Measurements from ENCODE around the gene ANKRD37.

ANKRD37 gene

GRCh38 chr4:185379326-185380295, 17.0 kb upstream of the ANKRD37 start:
- DNase-seq (ENCODE audit: low read depth, low spot score), result no peak

DNA sequence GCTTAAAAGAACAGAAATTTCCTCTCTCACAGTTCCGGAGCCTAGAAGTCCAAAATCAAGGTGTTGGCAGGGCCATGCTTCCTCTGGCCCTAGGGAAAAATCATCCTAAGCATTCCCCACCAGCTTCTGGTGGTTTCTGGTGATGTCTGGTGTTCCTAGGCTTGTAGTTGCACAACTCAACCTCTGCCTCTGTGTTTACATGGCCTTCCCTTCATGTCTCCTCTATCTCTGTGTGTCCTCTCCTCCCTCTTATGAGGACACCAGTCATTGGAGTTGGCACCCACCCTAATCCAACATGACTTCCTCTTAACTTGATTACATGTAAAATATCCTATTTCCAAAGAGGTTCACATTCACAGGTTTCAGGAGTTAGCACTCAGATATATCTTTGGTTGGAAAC, 16.3 kb upstream of the ANKRD37 start:
- DNase-seq (ENCODE audit: low read depth, low spot score), result no peak

GRCh38 chr4:185381288-185382196, 15.1 kb upstream of the ANKRD37 start:
- no peak for DNase-seq (ENCODE audit: low read depth, low spot score)

- no peak for DNase-seq (ENCODE audit: low read depth, low spot score)
Observed at GRCh38 chr4:185382754-185383153, 13.9 kb upstream of the ANKRD37 start.

DNA sequence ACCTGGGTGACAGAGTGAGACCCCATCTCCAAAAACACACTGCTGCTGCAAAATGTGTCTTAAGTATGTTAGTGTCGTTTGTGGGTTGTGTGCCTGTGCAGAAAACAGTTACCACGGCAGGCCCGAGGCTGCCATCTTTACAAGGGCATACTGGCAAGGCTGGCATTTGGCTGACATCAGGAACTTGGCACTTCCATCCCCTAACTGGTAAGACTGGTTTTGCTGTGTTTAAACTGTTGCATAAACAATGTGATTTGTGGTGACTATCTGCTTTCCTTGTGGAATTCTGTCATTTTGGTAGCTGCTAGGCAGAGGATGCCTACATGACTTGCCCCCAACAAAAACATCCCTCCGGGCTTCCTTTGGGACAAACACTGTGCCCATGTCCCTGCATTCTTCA, 13.2 kb upstream of the ANKRD37 start:
- peak; percentile 14 for DNase-seq (ENCODE audit: low read depth, low spot score)

- DNase-seq (ENCODE audit: low read depth, low spot score), result no peak
Observed at GRCh38 chr4:185384061-185384460, 12.6 kb upstream of the ANKRD37 start.

- peak; percentile 8 for DNase-seq (ENCODE audit: low read depth, low spot score)
Observed at GRCh38 chr4:185384930-185385331, 11.7 kb upstream of the ANKRD37 start.

DNA sequence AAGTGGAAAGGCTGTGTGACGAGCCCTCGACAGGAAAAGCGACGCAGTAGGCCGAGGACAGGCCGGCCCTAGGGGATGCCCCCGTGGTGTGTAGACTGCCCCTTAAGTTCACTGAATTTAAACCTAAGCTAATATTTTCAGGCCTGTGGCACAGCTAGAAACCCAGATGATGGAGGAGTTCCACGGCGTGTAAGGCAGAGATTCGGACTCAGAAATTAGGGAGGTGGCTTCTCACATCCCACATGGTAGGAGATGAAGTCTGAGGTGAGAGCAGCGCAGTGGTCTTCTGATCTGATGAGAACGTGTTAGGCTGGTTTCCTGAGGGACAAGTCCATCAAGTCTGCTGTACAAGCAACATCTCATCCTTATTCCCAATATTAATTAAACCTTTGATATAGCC, 8.7 kb upstream of the ANKRD37 start:
- DNase-seq (ENCODE audit: low read depth, low spot score), result no peak

GRCh38 chr4:185390941-185391340, 5.7 kb upstream of the ANKRD37 start:
- DNase-seq (ENCODE audit: low read depth, low spot score), result no peak

DNA sequence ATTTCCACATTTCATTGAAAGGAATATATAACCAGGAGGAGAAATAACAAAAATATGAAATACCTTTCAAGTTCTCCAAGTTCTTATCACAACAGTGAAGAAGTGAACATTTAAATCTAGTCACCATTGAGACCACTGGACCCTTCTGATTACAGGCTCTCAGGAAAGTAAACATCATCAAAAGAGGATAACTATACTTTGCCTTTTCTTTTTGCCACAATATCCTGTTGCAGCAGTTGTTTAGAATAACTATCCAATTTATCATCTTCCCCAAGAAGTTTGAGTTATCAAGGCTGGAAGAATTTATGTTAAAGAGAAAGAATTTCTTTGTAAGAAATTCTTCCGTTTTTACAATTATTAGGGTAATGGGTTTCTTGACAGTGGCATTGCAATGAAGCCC, 4.5 kb upstream of the ANKRD37 start:
- no peak for DNase-seq (ENCODE audit: low read depth, low spot score)

DNA sequence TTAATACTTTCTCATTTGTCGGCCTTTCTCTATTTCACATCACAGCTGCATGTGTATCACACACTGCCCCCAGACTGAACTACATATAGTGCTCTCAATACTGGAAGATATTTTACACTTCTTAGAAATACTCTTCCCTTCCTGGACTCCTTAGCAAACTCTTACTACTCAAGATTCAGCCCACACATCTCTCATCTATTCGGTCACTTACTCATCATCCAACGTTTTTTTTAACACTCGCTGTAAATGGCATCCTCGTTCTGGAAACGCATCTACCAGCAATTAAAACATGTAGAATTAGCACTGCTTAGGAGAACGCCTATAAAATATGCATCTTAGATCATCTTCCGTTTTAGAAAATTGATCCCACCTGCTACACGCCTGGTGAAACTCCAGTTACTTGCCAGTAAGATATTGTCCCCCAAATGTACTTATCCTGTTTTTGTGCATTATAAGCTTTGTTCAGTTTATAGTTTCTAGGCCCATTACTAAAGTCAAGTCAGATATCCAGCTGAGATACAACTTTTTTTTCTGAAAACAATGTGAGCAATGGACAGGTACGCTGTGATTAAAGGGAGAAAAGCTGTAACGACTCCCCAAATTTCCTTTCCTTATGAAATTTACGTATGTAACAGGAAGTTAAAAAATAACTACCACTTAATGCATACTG, 1.9 kb upstream of the ANKRD37 start:
- no peak for DNase-seq (ENCODE audit: low read depth, low spot score)

- DNase-seq (ENCODE audit: low read depth, low spot score), result no peak
Observed at GRCh38 chr4:185395238-185395955, 1.2 kb upstream of the ANKRD37 start, which contains the start of gene LRP2BP. TSS of gene LRP2BP (minus strand) at chr4:185395924. CDS start at chr4:185378186, 17,738 bp downstream.

- DNase-seq (ENCODE audit: low read depth, low spot score), result peak; percentile 98
Observed at GRCh38 chr4:185395956-185396723, 501 bp upstream of the ANKRD37 start.

DNA sequence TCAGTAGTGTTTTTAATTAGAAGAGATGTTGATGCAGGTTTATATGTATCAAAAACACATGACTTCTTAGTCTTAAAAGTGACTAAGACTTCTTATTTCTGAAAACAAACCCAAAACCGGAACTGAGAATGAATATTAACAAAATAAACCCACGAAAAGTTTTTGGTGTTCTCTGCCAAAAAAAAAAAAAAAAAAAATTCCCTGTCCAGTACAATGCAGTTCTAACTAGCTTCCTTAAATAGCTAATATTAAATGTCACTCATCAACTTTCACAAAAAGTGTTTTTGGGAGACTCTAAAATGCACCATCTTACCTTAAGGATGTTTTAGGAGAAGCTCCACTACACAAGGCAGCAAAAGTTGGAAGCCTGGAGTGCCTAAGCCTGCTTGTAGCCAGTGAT, 2.0 kb downstream of the ANKRD37 start:
- no peak for DNase-seq (ENCODE audit: low read depth, low spot score)

DNA sequence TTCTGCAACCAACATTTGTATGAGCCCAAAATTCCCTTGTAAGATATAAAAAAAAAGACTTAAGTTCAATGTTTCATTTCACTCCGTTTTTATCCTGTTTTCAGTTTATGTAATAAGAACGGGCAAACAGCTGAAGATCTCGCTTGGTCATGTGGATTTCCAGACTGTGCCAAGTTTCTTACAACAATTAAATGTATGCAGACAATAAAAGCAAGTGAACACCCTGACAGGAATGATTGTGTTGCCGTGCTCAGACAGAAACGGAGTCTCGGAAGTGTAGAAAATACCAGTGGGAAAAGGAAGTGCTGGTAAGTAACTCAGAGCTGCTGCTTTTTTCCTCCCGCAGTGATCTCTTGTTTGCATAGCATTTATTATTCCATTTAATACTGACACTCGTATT, 2.8 kb downstream of the ANKRD37 start:
- DNase-seq (ENCODE audit: low read depth, low spot score), result no peak

- no peak for DNase-seq (ENCODE audit: low read depth, low spot score)
Observed at GRCh38 chr4:185404031-185404430, 7.4 kb downstream of the ANKRD37 start.

DNA sequence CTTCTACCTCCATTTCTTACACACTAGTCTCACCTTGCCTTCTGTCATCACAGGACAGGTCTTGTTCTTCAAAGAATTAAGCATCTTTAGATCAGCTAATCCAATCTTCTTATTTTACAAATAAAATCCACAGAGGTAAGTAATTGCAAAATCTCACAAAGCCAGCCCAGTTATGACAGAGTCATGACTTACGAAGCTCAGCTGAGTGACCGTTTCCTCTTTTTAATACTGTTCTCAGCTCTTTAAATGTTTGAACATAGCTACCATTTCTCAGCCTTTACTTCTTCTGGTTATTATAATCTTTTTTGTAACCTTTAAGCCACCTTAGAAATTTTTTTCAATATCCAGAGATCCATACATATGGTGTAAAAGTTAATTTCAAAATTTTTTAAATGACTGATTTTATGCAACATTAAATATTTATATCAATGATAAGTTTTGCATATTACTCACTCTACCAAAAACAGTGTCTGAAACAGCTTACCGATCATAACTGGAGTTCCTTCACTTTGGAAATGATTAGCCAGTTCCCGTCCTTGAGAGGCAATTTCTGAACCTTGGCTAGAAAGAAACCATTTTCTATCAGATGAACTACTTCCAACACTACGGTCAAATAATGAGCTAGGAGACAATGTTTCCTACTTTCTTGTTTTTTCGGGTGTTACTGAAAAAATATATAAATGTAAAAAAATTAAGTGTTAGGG, 8.8 kb downstream of the ANKRD37 start:
- no peak for DNase-seq (ENCODE audit: low read depth, low spot score)

DNA sequence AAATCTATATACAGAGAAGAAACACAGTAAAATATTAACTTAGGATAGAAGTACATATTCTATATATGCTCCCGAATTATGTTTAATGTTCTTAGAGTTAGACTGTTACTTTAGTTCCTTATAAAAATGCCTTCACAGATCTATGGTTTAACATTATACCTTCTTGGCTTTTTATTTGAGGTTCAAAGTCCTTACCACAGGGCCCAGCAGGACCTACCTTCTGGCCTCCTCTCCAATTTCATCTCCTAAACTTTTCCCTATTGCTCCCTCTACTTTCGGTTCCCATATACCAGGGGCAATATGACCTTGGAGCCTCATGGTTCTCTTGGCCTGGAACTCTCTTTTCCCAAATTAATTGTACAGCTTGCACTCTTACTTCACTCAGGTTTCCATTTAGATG, 11.8 kb downstream of the ANKRD37 start:
- no peak for DNase-seq (ENCODE audit: low read depth, low spot score)

- no peak for DNase-seq (ENCODE audit: low read depth, low spot score)
Observed at GRCh38 chr4:185411849-185412248, 15.2 kb downstream of the ANKRD37 start.

- DNase-seq (ENCODE audit: low read depth, low spot score), result no peak
Observed at GRCh38 chr4:185412412-185412811, 15.8 kb downstream of the ANKRD37 start.

Measured in ELF-1 (cell line).